Transverse colon (tissue), 4 donors: ENCODE data around the gene SLC3A2.
"Not testable (repeated sequence)": the region's sequence is repeated elsewhere in the genome, so short reads cannot be mapped to it uniquely, and the experiment has no call there.

Experiments
- EP300 ChIP-seq: sonication (generic); formaldehyde crosslinking; IDR thresholded peaks from one replicate; pipeline ENCODE4 v1.6.1; 2017; ENCODE audit warnings: antibody characterized with exemption, low read depth
- POLR2AphosphoS5 ChIP-seq, 3 donors: sonication (generic); formaldehyde crosslinking; IDR thresholded peaks; one replicate each; pipeline ENCODE4 v1.6.1; 2016; ENCODE audit warnings: antibody characterized with exemption in 3 of 3
- TF ChIP-seq, protein P1 (sequence below), 5 experiments: fragments of 200-600 bp in 3 of 5; fragments of 450-650 bp in 2 of 5; sonication (generic) in 3 of 5; IDR thresholded peaks; 1 replicate in 2 of 5; 2 replicates in 3 of 5; pipeline ENCODE4 v1.5.1; 2016 to 2017; ENCODE audit warnings: antibody characterized with exemption in 5 of 5, inconsistent platforms in 3 of 5, mild to moderate bottlenecking in 2 of 5, moderate library complexity in 1 of 5

DNA sequence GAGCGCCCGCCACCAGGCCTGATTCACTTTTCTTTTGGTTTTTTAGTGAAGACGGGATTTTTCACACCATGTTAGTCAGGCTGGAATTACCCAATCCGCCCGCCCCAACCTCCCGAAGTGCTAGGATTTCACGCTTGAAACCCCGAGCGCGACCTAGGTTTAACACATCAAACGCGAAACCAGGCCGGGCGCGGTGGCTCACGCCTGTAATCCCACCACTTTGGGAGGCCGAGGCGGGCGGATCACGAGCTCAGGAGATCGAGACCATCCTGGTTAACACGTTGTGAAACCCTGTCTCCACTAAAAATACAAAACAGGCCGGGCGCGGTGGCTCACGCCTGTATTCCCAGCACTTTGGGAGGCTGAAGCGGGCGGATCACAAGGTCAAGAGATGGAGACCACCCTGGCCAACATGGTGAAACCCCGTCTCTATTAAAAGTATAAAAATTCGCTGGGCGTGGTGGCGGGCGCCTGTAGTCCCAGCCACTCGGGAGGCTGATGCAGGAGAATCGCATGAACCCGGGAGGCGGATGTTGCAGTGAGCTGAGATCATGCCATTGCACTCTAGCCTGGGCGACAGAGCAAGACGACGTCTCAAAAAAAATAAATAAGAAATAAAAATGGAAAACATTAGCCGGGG is 39.9 kb upstream of the SLC3A2 start:
- TF ChIP-seq, protein P1, sequence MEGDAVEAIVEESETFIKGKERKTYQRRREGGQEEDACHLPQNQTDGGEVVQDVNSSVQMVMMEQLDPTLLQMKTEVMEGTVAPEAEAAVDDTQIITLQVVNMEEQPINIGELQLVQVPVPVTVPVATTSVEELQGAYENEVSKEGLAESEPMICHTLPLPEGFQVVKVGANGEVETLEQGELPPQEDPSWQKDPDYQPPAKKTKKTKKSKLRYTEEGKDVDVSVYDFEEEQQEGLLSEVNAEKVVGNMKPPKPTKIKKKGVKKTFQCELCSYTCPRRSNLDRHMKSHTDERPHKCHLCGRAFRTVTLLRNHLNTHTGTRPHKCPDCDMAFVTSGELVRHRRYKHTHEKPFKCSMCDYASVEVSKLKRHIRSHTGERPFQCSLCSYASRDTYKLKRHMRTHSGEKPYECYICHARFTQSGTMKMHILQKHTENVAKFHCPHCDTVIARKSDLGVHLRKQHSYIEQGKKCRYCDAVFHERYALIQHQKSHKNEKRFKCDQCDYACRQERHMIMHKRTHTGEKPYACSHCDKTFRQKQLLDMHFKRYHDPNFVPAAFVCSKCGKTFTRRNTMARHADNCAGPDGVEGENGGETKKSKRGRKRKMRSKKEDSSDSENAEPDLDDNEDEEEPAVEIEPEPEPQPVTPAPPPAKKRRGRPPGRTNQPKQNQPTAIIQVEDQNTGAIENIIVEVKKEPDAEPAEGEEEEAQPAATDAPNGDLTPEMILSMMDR (IDR thresholded peaks at IDR 0.05), result not testable (repeated sequence)
- not testable (repeated sequence) for TF ChIP-seq POLR2AphosphoS5 (IDR thresholded peaks at IDR 0.05); EP300
